HG02840 (cell line): ENCODE results near the gene ENAH.

Experiments
- ATAC-seq: cut with Tn5 transposase; IDR thresholded peaks from one replicate; pipeline ENCODE4 v1.9.1; 2021; ENCODE audit warnings: mild to moderate bottlenecking, moderate library complexity, moderate number of reproducible peaks; ENCODE audit not compliant: unreplicated experiment, low FRiP score

The ENAH gene

DNA sequence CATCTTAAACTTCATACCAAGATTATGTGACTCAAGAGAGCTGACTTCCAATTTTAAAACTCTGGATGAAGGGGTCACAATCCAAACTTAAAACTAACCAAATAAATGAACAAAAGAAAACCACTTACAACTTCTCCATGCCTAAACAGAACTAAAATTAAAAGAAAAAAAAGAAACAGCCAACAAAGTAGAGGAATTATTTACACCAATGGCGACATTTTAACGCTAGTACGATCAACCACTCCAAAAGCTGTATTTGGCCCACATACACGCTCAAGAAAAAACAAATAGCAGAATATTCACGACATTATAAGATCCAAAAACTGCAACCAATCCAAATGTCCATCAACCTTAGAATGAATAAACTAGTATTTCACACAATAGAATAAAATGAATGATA is 42.4 kb downstream of the ENAH start:
- no peak for ATAC-seq

DNA sequence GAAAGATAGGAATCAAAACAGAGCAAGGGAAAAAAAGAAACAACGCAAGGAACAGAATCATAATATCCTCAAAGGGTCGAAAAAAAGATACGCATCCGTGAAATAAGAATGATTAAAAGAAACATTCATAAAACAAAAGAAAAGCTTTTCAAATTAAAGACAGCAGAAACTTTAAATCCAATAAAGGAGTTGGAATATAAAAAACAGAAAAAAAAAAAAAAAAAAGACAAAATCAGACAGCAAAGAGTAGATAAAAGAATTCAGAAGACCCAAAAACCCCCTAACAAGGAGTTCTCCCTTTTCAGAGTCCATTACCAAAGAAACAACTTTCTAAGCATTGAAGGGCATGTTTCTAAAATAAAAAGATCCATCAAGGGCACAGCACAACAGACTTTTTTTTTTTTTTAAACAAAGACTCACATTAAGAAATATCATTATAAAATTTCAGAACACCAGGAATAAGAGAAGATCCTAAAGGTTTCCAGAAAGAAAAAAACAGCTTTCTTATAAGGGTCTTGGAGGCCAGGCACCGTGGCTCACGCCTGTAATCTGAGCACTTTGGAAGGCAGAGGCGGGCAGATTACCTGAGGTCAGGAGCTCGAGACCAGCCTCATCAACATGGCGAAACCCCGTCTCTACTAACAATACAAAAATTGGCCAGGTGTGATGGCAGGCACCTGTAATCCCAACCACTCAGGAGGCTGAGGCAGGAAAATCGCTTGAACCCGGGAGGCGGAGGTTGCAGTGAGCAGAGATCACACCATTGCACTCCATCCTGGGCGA is 44.7 kb downstream of the ENAH start:
- ATAC-seq = no peak

DNA sequence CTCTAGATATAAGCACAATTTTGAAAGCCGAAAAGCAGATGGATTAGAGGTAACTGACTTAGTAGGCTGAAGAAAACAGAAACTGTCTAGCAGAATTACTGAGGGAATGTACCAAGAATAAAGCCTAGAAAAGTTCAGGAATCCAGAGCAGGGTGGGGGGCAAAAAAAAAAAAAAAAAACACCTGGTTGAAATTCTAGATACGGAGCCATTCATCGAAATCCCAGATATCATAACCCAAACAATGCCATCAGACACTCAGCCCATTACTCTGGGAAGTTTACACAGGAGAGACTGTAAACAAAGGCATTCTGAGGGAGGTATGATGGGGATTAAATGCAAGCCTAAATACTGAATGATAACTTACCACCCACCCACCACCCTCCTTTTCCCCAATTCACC is 45.6 kb downstream of the ENAH start:
- no peak for ATAC-seq

DNA sequence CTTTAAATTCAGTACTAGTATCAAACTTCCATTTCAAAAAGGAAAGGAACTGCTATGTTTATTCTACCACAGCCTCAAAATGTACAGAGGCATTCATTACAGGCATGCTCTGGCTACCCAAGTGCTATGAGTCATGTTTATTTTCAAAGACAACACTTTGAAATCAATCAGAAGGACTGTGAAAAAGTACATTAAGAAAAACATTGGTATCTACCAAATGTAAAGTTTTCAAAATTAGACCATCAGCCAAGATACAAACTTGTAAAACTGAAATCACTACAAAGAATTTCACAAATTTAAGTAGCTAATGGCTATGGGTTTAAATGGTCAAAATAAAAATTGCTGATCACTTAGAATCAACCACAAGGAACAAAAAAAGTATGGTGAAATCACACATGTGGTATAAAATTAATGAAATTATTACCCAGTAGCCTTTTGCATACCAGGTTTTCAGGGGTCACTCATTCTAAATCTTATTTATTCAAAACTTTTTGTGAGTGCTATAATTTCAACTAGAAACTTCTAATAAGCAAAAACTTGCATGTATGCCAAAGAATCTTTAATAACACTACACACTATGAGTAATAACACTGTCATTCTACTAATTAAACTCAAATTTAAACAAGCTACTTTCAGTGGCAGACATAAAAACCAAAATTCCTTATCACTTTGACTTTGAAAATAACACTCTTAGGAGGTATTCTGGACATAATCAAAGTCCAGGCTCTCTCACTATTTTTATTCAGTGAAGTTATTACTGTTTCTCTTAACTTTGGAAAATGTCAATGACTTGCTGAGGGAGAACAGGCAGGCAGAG is 49.2 kb downstream of the ENAH start:
- ATAC-seq = no peak

GRCh38 chr1:225602590-225603206 is 50.2 kb downstream of the ENAH start:
- no peak for ATAC-seq

- no peak for ATAC-seq
Measured at GRCh38 chr1:225601902-225602589, 50.9 kb downstream of the ENAH start.

DNA sequence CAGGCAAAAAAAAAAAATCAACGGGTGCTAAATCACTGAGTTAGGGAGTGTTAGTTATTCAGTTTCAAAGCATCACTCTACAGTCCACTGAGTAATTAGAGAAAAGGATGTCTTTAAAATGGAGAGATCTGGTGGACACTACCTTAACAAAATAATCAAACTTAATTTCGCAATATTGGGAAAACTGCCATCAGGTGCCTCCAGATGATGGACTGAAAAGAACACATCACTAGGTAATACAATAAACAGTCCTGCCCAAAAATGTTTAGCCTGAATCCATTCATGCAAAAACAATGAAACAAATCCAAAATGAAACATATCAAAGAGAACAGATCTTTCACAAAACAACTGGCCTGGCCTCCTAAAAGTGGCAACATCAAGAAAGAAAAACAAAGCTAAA is 54.1 kb downstream of the ENAH start:
- no peak for ATAC-seq

DNA sequence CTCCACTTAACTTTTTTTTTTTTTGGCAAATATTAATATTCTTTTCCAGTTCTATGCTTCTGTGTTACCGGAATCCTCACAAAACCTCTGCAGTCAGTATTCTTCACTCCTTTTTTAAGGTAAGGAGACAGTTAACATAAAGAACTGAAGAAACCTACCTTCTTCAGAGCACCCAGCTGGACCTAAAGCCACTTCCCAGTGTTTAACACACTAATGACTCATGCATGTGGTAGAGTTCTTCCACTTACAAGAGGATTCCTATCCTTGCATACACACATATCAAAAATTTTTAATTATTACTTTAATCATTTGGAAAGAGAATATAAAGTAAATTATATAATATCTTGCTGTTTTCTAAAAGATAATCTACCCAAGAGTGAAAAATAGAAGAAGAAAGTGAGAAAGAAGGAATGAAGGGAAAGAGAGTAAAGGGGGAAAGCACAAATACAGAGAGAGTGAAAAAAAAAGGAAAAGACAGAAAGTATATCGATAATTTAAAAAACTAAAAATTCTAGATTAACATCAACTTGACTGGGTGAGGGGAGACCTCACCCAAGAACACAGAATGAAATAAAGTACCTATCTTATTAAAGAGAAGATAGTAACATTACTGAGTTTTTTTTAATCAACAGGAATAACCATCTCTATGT is 54.9 kb downstream of the ENAH start:
- no peak for ATAC-seq

- no peak for ATAC-seq
Measured at GRCh38 chr1:225596736-225597135, 56.2 kb downstream of the ENAH start.

GRCh38 chr1:225595974-225596551 is 56.9 kb downstream of the ENAH start:
- ATAC-seq = no peak

GRCh38 chr1:225595452-225595851 is 57.5 kb downstream of the ENAH start:
- no peak for ATAC-seq

DNA sequence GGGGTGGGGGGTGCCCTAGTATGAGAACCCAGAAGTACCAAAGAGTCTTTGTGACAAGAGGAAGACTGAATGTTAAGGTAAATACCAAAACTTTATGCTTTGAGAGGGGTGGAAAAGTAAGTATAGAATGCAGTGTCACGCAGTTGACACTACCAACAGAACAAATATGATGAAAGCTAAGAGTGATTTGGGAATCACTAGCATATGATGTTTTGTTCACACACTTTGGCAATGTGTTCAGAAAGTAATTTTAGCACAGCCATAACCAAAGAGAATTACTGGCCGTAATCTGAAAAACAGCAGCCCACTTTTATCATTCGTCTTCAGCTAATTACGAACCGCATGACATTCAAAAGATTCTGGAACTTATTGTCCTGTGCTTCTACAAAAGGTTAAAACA is 59.5 kb downstream of the ENAH start:
- no peak for ATAC-seq

GRCh38 chr1:225592362-225593025 is 60.4 kb downstream of the ENAH start:
- ATAC-seq = no peak

DNA sequence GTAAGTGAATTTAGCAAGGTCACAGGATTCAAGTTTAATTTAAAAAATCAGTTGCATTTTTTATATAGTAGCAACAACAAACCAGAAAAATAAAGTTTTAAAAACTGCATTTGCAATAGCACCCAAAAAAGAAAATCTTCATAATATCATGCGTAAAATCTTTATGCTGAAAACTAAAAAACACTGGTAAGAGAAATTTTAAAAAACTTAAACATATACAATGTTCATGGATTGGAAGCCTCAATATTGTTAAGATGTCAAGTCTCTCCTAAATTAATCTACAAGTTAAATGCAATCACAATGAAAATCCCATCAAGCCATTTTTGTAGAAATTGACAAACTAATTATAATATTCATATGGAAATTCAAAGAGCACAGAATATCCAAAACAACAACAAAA is 65.6 kb downstream of the ENAH start:
- no peak for ATAC-seq

DNA sequence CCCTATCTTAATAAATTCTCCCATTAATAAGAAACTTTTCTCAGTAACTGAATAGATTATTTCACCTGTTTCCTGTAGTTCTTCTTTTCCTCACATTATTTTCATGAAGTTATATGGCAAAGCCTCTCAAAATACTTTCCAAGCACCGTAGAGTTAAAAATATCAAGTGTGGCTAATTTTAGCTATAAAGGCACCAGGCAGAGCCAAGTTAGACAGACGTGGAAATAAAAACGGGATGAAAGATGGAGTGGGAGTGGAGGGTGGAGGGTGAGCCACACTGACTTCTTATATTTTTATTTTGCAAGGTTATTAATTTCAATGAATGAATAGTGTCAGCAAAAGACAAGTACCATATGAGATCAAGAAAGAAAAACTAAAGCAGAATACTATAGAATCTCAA is 71.7 kb downstream of the ENAH start:
- no peak for ATAC-seq

- no peak for ATAC-seq
Measured at GRCh38 chr1:225580238-225581099, 72.5 kb downstream of the ENAH start.

GRCh38 chr1:225578251-225578977 is 74.5 kb downstream of the ENAH start:
- no peak for ATAC-seq

DNA sequence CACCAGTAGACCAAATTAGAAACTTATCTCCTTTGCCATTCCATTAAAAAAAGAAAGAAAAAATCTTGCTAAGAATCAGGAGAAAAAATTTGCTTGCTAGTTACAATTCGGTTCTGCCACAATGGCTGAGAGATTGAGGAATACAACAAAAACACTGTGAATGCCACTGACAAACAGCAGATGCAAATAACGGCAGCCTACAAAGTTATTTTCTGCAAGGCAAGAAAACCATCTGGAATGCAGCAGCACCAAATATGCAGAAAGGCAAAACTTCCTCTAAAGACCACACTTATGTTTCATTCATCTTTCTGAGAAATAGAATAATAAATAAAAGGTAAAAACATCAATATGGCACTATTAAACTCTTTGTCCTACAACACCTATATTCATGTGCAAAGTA is 75.7 kb downstream of the ENAH start:
- no peak for ATAC-seq
